Activated CD4-positive, alpha-beta T cell treated with anti-CD3 and anti-CD28 coated beads, Interleukin-2, amount 50 U/mL, for 48 hours (primary cell): ENCODE results near the gene CLN6.
"Not testable (repeated sequence)": the region's sequence is repeated elsewhere in the genome, so short reads cannot be mapped to it uniquely, and the experiment has no call there.

Experiments used
- DNase-seq, 2 experiments: peaks; one replicate each; pipeline ENCODE4 v3.0.0-alpha.2; 2020

The CLN6 gene

GRCh38 chr15:68252925-68253534 lies 23.5 kb upstream of the CLN6 start:
- peak in 1 of 2 experiments; percentile 19 for DNase-seq

- DNase-seq = no peak
These were observed 19.7 kb upstream of the CLN6 start for GRCh38 chr15:68249058-68249713.

GRCh38 chr15:68244235-68244634 lies 14.7 kb upstream of the CLN6 start:
- DNase-seq = no peak

- DNase-seq = no peak
These were observed 11.8 kb upstream of the CLN6 start for GRCh38 chr15:68241088-68241935.

DNA sequence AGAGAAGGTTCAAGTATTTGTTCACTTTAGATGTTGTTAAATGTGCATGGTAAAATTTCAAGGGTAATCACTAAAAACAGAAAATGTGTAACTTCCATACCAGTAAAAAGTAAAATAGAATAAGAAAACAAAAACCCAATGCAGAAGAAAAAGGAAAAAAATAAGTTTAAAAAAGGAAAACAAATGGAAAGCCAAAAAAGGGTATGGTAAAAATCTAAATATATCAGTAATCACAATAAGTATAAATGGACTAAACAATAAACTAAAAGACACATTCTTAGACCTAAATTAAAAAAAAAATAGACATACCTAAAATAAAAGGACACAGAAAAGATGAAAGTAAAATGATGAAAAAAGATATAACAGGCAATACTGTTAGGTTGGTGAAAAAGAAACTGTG lies 9.5 kb upstream of the CLN6 start:
- no peak for DNase-seq

DNA sequence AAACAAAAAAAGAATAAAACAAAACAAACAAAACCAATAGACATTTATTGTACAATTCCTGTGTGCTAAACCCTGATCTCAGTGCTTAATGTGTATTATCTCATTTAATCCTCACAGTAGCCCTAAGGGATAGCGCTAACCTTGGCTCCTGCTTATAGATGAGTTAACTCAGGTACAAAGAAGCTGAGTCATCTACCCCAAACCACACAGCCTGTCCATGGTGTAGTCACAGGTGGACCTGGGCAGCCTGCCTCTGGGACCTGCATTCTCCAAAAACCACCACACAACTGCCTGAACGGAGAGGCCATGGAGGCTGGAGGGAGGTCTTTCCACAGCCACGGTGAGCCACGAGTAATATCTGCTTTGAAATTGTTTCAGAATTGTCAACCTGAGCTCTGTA lies 5.5 kb upstream of the CLN6 start:
- no peak for DNase-seq

- not testable (repeated sequence) for DNase-seq
These were observed 5.0 kb upstream of the CLN6 start for GRCh38 chr15:68234520-68234919.

DNA sequence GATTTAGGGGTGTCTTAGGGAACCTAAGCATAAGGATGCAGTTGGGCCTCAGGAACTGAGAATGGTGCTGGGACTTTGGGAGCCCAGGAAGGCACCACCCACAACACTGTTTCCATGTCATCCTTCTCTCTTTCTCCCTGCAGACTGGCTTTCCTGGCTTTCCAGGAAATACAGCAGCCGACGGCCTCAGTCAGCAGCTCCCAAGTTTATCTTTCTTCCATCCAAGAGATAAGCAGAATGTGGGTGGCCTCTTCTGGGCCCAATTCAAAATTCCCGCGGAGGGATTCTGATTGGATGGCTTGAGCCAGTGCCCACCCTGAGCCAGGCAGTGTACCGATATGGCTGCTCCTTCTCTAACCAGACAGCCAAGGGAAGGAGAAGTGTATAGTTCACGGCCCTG lies 4.5 kb upstream of the CLN6 start:
- DNase-seq = no peak

DNA sequence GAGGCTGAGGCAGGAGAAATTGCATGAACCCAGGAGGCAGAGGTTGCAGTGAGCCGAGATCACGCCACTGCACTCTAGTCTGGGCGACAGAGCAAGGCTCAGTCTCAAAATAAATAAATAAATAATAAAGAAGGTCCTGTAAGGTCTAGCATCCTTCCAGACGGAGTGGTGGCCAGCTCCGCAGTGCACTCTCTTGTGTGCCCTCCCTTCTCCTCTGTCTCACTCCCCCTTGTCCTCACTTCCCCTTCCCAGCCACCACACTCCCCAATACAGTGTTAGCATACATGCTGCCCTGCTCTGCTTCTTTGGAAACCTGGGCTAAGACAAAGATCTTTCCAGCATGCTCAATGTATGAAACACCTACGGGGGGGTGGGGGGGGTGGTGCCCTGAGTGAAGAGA lies 3.4 kb upstream of the CLN6 start:
- DNase-seq = no peak

- DNase-seq = no peak
These were observed 2.9 kb upstream of the CLN6 start for GRCh38 chr15:68232449-68232848.

DNA sequence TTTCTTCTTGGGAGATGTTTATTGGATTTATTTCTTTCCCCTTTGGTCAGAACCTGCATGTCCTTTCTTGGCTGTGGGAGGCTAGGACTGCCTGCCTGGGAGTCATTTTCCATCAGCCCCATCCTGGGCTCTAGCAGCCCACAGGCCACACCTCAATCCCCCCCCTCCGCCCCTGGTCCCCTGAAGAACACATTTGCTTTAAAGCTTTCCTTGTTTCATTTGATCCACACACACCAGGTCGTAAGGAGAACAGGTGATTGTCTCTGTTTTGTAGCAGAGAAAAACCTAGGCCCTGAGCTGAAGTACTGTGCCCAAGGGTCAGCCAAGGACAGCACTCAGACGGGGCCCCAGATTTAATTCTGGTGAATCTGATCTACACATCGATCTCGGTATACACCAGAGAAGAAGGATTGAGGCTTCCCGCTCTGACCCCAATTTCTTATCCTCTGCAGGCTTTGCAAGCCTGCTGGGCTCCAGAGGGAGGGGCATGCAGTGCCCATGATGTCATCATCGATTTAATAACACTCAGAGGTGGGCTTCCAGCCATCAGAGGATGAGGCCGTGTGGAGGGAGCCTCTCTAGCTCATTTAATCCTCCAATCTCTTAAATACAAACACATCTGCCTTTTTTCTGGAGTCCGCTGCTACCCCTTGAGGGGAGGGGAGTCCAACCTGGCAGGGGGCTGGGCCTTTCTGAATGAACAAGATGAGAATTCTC lies 1.7 kb upstream of the CLN6 start:
- DNase-seq = no peak

DNA sequence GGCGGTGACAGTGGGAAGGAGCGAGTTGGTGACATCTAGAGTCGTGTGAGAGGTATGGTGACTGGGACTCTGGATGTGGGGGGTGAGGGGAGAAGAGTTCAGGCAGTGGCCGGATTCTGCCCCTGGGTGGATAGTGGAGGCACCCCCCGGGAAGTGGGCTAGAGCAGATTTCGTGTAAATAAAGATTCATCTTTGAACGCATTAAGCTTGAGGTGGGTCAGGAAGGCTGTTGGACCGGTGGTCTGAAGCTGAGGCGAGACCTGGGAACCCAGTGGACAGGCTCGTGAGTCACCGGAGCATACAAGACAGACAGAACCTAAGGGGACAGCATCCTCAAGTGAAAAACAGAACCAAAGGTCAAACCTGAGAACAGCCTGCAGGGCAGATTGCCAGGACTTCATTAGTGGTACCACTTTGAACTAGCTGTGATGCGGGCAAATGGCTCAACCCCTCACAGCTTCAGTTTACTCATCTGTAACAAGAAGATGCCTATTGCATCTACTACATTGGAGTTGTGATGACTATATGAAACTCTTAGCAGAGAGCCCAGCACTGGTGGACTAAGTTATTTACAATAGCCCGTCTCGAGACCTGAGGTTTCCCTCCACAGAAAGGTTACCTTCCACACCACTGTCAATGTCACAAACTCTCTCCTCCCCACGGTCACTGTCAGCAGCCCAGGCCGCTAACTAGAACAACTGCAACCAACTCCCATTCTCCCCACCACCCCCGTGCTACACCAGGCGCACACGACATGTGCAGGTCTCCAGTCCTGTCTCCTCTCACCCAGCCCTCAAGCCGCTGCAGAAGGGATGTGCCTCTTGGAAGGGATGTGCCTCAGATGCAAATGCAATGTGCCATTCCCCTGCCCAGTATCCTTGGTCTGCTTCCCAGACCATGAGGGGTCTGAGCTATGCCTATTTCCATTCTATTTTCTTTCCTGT lies 901 bp upstream of the CLN6 start:
- DNase-seq = peak; percentile 21 to 24

GRCh38 chr15:68228971-68229385 lies 550 bp downstream of the CLN6 start:
- DNase-seq = no peak

- DNase-seq = peak in 1 of 2 experiments; percentile 19
These were observed 1.2 kb downstream of the CLN6 start for GRCh38 chr15:68228143-68228970.

DNA sequence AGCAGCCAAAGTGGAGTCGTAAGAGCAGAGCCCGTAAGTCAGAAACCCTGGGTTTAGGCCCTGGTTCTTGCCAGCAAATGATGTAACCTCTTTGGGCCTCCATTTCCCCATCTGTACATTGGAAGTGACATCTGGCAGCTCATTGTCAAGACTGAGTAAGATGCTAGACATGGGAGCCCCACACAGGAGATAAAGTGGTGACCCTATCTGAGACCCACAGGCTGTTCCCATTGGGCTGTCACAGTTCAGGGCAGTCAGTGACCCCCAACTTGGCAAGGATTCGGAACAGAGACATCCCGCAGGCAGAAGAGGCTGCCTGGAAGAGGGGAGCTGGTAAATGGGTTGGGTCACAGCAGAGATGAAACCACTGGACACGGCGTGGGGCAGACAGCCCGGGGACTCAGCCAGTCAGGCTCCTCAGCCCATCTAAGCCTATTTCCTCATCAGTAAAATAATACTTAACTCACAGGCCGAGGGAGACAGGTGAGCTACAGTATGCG lies 1.8 kb downstream of the CLN6 start:
- DNase-seq = no peak

DNA sequence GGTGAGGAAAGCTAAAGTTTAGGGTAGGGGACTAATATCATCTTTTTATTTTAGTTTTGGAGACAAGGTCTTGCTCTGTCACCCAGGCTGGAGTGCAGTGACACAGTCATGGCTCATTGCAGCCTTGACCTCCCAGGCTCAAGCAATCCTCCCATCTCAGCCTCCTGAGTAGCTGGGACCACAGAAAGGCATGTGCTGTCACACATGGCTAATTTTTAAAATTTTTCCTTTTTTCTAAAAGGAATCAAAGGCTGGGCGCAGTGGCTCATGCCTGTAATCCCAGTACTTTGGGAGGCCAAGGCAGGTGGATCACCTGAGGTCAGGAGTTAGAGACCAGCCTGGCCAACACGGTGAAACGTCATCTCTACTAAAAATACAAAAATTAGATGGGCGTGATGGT lies 4.1 kb downstream of the CLN6 start:
- not testable (repeated sequence) for DNase-seq

GRCh38 chr15:68224546-68225250 lies 4.8 kb downstream of the CLN6 start:
- DNase-seq = no peak

GRCh38 chr15:68224108-68224507 lies 5.4 kb downstream of the CLN6 start:
- DNase-seq = no peak

GRCh38 chr15:68223171-68223570 lies 6.4 kb downstream of the CLN6 start:
- no peak for DNase-seq

DNA sequence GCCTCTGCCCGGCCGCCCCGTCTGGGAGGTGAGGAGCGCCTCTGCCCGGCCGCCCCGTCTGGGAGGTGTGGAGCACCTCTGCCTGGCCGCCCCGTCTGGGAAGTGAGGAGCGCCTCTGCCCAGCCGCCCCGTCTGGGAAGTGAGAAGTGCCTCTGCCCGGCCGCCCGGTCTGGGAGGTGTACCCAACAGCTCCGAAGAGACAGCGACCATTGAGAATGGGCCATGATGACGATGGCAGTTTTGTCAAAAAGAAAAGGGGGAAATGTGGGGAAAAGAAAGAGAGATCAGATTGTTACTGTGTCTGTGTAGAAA lies 7.1 kb downstream of the CLN6 start:
- not testable (repeated sequence) for DNase-seq
